Right ventricle myocardium superior (tissue), 1 donor: ENCODE measurements around the gene HRCT1. TPM values are rescaled to one million over a fixed set of nuclear protein-coding genes. Genes with fewer than 3 reads are reported as not detected.

Experiments
- ATAC-seq: fragments of 200-7000 bp; cut with Tn5 transposase; one replicate; pipeline ENCODE4 v1.9.1; 2020; ENCODE audit warnings: mild to moderate bottlenecking; ENCODE audit not compliant: poor library complexity
- DNase-seq: peaks from one replicate; pipeline ENCODE4 v3.0.0-alpha.2; 2020
- intact Hi-C: fragments of 100-400 bp; cut with DNase I; formaldehyde crosslinking; loops from one replicate; pipeline ENCODE4 v1.11.2; 2022
- total RNA-seq: library from RNA; stranded (reverse); fragmentation: NEBNext Ultra II Directional; extraction: Animal tissue kit (Norgen Biotek cat#: 25700); gene quantifications from one replicate; pipeline ENCODE4 v1.2.1, GENCODE V29; 2021
- donor health status: DM: no; HTN: yes; CAD: no; lungs with severe emphysema.

The HRCT1 gene
- total RNA-seq, 1 donor from 2014 or later: 7.4 TPM

GRCh38 chr9:35935261-35935660, 29.3 kb downstream of the HRCT1 start:
- DNase-seq (no peak), ATAC-seq (no peak)
- intact Hi-C loops: no loop called here

DNA sequence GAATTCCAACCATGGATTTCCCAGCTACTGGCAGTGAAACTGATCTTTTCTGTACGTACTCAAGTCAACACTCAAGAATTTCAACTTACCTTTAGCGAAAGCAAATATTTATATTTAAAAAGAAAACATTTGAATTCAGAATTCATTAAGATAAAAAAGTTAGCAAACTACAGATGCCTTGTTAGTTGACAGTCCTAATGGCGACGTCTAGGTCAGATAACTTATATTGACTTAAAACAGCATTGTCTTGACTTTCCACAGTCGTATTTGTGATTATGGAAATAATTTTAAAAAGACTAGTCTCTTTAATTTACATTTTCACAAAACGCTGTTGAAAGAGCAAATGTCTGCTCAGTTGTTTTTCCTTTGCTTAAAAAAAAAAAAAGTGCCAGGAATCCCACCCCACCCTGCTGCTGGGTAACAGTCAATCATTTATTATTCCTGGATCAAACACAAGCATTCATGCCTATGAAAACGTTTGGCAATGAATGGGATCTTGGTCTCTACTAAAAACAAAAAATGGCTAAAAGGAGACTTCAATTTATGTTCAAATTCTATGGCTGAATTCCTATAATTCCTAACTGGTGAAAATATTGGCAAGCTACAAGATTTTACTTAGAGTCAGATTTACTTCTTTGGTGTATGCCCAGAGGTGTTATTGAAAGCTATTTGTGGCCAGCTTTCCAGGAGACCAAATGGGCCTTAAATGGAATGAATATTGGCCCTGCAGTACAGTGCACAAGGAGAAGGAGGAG, 29.9 kb downstream of the HRCT1 start:
- no peak for ATAC-seq
- intact Hi-C loops: no loop called here
- DNase-seq: no peak

GRCh38 chr9:35937227-35937626, 31.2 kb downstream of the HRCT1 start:
- ATAC-seq (no peak), DNase-seq (no peak)

DNA sequence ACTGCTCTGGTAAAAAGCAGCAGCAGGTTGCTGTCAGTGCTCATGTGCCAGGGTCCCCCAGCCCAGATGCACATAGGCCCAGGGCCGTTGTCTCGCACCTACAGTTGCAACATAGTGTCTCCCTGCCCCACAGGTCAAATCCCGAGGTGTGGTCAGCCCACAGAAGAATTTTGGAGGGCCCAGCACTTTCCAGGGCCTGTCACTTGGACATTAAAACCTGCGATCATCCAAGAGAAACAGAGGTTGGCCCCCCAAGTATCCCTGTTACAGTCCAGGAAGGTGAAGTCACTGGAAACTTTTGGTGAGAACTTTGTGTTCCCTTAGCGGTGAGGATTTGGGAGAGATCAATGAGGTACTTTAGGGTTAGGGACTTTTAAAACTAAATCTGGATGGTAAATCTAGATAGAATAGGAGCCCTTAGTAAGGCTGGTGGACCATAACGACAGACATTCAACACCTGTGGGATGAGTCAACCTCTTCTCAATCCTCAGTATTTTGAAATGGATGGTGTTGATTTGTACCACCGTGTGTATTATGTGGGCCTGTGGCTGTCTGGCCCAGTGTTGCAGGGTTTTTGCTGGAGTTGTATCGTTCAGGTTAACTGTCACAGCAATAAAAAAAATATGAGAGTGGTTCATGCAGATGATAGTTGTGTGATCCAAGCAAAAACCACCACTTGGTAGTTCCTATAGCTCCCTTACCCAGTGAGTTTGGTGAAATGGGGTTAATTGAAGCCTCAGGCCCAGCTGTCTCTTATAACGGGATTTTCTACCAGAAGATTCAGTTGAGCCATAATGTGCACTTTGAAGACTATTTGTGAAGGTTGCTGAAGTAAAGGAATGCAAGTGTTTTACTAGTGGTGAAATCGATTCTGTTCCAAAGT, 32.7 kb downstream of the HRCT1 start:
- intact Hi-C loops: no loop called here
- DNase-seq (no peak), ATAC-seq (no peak)

More at GRCh38 chr9:35937227-35937626, 31.2 kb downstream of the HRCT1 start:
- intact Hi-C loops: no loop called here

- DNase-seq (no peak), ATAC-seq (no peak)
- intact Hi-C loops: loop anchor here (5.0 kb wide), 1 partner anchor 32 kb away; the partner anchor contains the start of genes HRCT1 and SPAAR
Measured at GRCh38 chr9:35939679-35940250, 33.8 kb downstream of the HRCT1 start.

DNA sequence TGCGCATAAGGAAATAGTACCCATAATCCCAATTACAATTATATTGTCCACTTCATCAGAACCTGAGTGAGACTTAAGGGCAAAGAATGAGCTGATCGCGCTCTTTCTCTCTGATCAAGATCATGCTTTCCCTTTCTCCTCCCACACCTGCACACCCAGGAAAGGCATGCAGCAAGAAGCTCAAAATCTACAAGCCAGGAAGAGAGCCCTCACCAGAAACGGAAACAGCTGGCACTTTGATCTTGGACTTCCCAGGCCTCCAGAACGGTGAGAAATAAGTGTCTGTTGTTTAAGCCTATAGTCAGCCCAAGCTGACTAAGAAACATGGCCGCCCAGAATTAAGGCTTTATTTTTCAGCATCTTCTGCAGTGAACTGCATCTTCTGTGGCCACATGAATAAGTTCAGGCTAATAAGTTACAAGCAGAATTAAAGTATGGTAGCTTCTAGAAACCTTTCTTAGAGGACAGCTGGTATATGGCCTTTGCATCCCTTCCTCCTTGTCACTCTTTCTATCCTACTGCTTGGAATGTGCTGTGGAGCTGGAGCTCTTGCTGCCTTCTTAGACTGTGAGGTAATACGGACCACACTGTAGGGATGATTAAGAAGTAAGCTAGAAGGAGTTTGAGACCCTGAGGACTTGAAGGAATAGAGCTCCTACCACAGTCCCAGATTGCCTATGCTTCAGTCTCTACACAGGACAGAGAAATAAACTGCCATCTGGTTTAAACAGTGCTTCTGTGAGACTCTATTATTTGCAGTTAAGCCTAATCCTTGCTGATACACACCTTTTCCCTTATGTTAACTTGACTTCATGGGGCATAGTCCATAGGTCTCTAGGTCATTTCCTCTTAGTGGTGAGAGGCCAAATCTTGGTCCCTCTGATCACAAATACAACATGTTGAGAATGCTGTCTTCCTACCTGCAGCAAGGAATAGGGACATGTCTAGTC, 34.7 kb downstream of the HRCT1 start:
- DNase-seq (no peak), ATAC-seq (no peak)
- intact Hi-C loops: loop anchor here (5.0 kb wide), 1 partner anchor 33 kb away; the partner anchor contains the start of genes HRCT1 and SPAAR

GRCh38 chr9:35942286-35942685, 36.3 kb downstream of the HRCT1 start:
- ATAC-seq (no peak), DNase-seq (no peak)
- intact Hi-C loops: loop anchor here (5.0 kb wide), 1 partner anchor 35 kb away; the partner anchor contains the start of genes HRCT1 and SPAAR

GRCh38 chr9:35944173-35944572, 38.2 kb downstream of the HRCT1 start:
- intact Hi-C loops: loop anchor here (5.0 kb wide), 1 partner anchor 37 kb away; the partner anchor contains the start of genes HRCT1 and SPAAR
- DNase-seq: no peak
- ATAC-seq: no peak

- intact Hi-C loops: loop anchor here (5.0 kb wide), 1 partner anchor 38 kb away; the partner anchor contains the start of genes HRCT1 and SPAAR
- DNase-seq (no peak), ATAC-seq (peak; percentile 11)
Measured at GRCh38 chr9:35944841-35945240, 38.8 kb downstream of the HRCT1 start.

- peak; percentile 88 for DNase-seq
- peak; percentile 89 for ATAC-seq
- intact Hi-C loops: no loop called here
Measured at GRCh38 chr9:35945341-35946018, 39.5 kb downstream of the HRCT1 start.

DNA sequence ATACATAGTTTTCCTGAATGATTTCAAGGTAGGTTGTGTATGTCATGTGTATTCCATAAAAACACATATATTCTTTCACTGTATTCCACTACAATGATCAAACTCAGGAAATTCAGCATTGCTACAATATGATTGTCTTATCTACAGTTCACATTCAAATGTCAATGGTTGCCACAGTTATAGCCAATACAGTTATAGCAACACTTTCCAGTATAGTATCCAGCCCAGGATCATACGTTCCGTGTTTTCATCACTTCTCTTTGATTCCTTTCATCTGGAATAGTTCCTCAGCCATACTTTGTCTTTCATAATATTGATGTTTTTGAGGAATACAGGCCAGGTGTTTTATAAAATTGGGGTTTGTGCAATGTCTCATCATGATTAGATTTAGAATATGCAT, 42.4 kb downstream of the HRCT1 start:
- intact Hi-C loops: no loop called here
- DNase-seq: no peak
- ATAC-seq: no peak

- DNase-seq (no peak), ATAC-seq (no peak)
- intact Hi-C loops: no loop called here
Measured at GRCh38 chr9:35948901-35949318, 42.9 kb downstream of the HRCT1 start.

- ATAC-seq: no peak
Measured at GRCh38 chr9:35951736-35952135, 45.7 kb downstream of the HRCT1 start.

DNA sequence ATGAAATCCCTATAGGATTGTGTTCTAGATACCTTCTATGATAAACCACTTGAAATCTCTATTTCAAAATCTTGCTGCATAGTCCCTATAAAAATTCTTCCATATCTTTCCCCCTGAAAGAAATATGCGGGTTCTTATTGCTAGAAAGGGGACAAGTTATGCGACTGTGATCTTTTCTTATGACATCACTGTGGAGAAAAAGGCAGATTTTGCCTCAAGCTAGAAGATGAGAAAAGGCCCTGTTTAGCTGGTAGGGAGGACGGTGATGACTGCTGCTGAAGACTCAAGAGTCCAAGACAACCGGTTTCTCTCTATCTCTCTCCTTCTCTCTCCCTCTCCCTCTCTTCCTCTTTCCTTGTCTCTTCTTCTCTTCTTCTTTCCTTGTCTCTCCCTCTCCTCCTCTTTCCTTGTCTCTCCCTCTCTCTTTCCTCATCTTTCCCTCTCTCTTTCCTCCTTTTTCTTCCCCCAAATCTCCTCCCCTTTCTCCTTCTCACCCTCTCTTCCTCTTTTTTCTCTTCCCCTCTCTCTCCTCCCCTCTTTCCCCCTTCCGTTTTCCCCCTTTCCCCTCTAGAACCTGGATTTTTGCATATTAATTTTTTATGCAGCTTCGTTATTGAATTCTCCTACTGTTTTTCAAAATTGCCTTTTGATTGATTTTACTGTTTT, 46.7 kb downstream of the HRCT1 start:
- ATAC-seq: no peak
- intact Hi-C loops: no loop called here

More at GRCh38 chr9:35951736-35952135, 45.7 kb downstream of the HRCT1 start:
- intact Hi-C loops: no loop called here
- DNase-seq: no peak

GRCh38 chr9:35954942-35955546, 49.0 kb downstream of the HRCT1 start:
- DNase-seq (no peak), ATAC-seq (peak; percentile 89)
- intact Hi-C loops: loop anchor here (2.0 kb wide), 1 partner anchor 68 kb away; no protein-coding TSS in a partner anchor

More for the DNA sequence above, 46.7 kb downstream of the HRCT1 start:
- DNase-seq: no peak

DNA sequence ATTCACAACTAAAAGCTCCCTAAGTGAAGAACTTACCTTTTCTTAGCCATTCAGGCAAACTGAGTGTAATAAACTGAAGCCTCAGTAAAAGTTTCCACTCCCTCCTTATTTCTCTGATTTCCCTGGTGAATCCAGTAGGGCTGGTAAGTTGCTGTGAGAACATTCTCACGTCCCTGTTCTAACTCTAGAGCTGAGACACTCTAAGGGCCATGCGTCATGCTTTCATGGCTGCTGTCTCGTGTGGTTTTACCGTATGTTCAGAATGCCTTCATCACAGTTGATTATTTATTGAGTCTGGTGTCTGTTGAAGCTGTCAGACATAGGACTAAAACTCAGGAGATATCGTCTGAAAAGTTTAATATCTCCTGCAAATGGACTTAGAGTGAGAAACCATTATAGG, 50.6 kb downstream of the HRCT1 start:
- no peak for DNase-seq
- no peak for ATAC-seq
- intact Hi-C loops: no loop called here
